GM13977 (cell line): Measurements from ENCODE around the gene KCTD21.
"Not testable (repeated sequence)": the region's sequence is repeated elsewhere in the genome, so short reads cannot be mapped to it uniquely, and the experiment has no call there.

Source experiments
- DNase-seq: peaks from one replicate; pipeline ENCODE4 v3.0.0; 2012; ENCODE audit warnings: low spot score
- CTCF ChIP-seq: IDR thresholded peaks from 2 replicates; pipeline ENCODE4 v1.5.1; 2012; ENCODE audit warnings: mild to moderate bottlenecking, control low read depth; ENCODE audit not compliant: insufficient read depth; ENCODE audit errors: extremely low read depth, missing control alignments
- in situ Hi-C: fragments of 300-500 bp; cut with MboI; formaldehyde crosslinking; loops from one replicate; pipeline ENCODE4 v1.12.0; 2022; ENCODE audit warnings: low sequenced_read_pairs, low pct_unique_long_range_greater_than_20kb, mixed read lengths, inconsistent platforms; ENCODE audit not compliant: unreplicated experiment

The KCTD21 gene

GRCh38 chr11:78187366-78188285, 800 bp downstream of the KCTD21 start:
- DNase-seq: peak; percentile 80
- in situ Hi-C loops: no loop called here

GRCh38 chr11:78181185-78181584, 7.2 kb downstream of the KCTD21 start:
- in situ Hi-C loops: no loop called here
- DNase-seq: no peak
- TF ChIP-seq CTCF: no peak

More at GRCh38 chr11:78187366-78188285, 800 bp downstream of the KCTD21 start:
- TF ChIP-seq CTCF: no peak

- DNase-seq: no peak
- in situ Hi-C loops: no loop called here
- no peak for TF ChIP-seq CTCF
Observed at GRCh38 chr11:78180751-78181150, 7.7 kb downstream of the KCTD21 start.

GRCh38 chr11:78179459-78180071, 8.9 kb downstream of the KCTD21 start:
- no peak for TF ChIP-seq CTCF
- no peak for DNase-seq
- in situ Hi-C loops: no loop called here

GRCh38 chr11:78177216-78177615, 11.2 kb downstream of the KCTD21 start:
- in situ Hi-C loops: no loop called here
- no peak for TF ChIP-seq CTCF
- DNase-seq: no peak

GRCh38 chr11:78176605-78177141, 11.8 kb downstream of the KCTD21 start:
- no peak for DNase-seq
- in situ Hi-C loops: no loop called here
- no peak for TF ChIP-seq CTCF

GRCh38 chr11:78175862-78176261, 12.6 kb downstream of the KCTD21 start:
- in situ Hi-C loops: not testable (repeated sequence)

More at GRCh38 chr11:78175862-78176261, 12.6 kb downstream of the KCTD21 start:
- not testable (repeated sequence) for DNase-seq
